Naive B cell (primary cell): ENCODE measurements around the gene GRID1. TPM values are rescaled to one million over a fixed set of nuclear protein-coding genes. Genes with fewer than 3 reads are reported as not detected.

Experiments used
- ATAC-seq, 2 donors: fragments of 150-1000 bp; cut with Tn5 transposase; 2 replicates each; pipeline ENCODE4 v1.10.0; 2021; ENCODE audit warnings: low read depth in 2 of 2, mild to moderate bottlenecking in 2 of 2, moderate library complexity in 2 of 2
- DNase-seq: peaks from one replicate; pipeline ENCODE4 v3.0.0; 2022
- H3K27ac Mint-ChIP-seq, 6 donors: one replicate each; pipeline ENCODE4 v1.8.0; 2020 to 2022; ENCODE audit warnings: mild to moderate bottlenecking in 6 of 6, mixed read lengths in 6 of 6, moderate library complexity in 5 of 6, inconsistent platforms in 2 of 6
- H3K27me3 Mint-ChIP-seq, 3 donors: one replicate each; pipeline ENCODE4 v1.8.0; 2021 to 2022; ENCODE audit warnings: mixed read lengths in 3 of 3, mild to moderate bottlenecking in 1 of 3
- H3K36me3 Mint-ChIP-seq, 2 donors: one replicate each; pipeline ENCODE4 v1.8.0; 2020 to 2022; ENCODE audit warnings: mixed read lengths in 2 of 2, inconsistent platforms in 1 of 2, mild to moderate bottlenecking in 1 of 2
- H3K4me1 Mint-ChIP-seq, 3 donors: one replicate each; pipeline ENCODE4 v1.8.0; 2020 to 2022; ENCODE audit warnings: mixed read lengths in 3 of 3, inconsistent platforms in 1 of 3, mild to moderate bottlenecking in 1 of 3, moderate library complexity in 1 of 3
- H3K4me3 Mint-ChIP-seq, 8 donors: one replicate each; pipeline ENCODE4 v1.8.0; 2020 to 2022; ENCODE audit warnings: mild to moderate bottlenecking in 8 of 8, mixed read lengths in 8 of 8, moderate library complexity in 8 of 8, inconsistent platforms in 2 of 8
- H3K9me3 Mint-ChIP-seq, 7 donors: one replicate each; pipeline ENCODE4 v1.8.0; 2020 to 2022; ENCODE audit warnings: mixed read lengths in 7 of 7, mild to moderate bottlenecking in 5 of 7, inconsistent platforms in 2 of 7, moderate library complexity in 1 of 7
- polyA plus RNA-seq, 6 donors: library from polyadenylated mRNA; unstranded; fragments of 300-500 nt; fragmentation: Illumina TruSeq; gene quantifications; one replicate each; pipeline ENCODE4 v1.2.3, GENCODE V29; 2021; ENCODE audit warnings: low read depth in 6 of 6

The GRID1 gene
- polyA plus RNA-seq, 6 donors from 2014 or later, result not detected

GRCh38 chr10:86003201-86003621 lies 363.4 kb downstream of the GRID1 start:
- Mint-ChIP-seq H3K4me1 (no peaks in the 10 kb centered on the region), H3K36me3 (no peaks in the 10 kb centered on the region), H3K4me3 (no peak overlapping the region), H3K9me3 (peaks cover 0 to 9% (median 0%) of the 10 kb centered on the region in 7 donors), H3K27ac (no peak overlapping the region), H3K27me3 (peaks cover 20 to 41% (median 39%) of the 10 kb centered on the region in 3 donors)
- no peak for DNase-seq
- ATAC-seq, result no peak

GRCh38 chr10:86001521-86001920 lies 365.1 kb downstream of the GRID1 start:
- Mint-ChIP-seq H3K4me1 (no peaks in the 10 kb centered on the region), H3K27me3 (peaks cover 13 to 41% (median 39%) of the 10 kb centered on the region in 3 donors), H3K4me3 (no peak overlapping the region), H3K27ac (no peak overlapping the region), H3K9me3 (peaks cover 0 to 15% (median 5%) of the 10 kb centered on the region in 7 donors), H3K36me3 (no peaks in the 10 kb centered on the region)
- no peak for DNase-seq
- ATAC-seq, result no peak

GRCh38 chr10:85997544-85997943 lies 369.1 kb downstream of the GRID1 start:
- no peaks in the 10 kb centered on the region for H3K4me1 Mint-ChIP-seq
- DNase-seq (no peak), ATAC-seq (no peak)
- no peaks in the 10 kb centered on the region for H3K36me3 Mint-ChIP-seq
- H3K27ac Mint-ChIP-seq, result no peak overlapping the region
- peaks cover 11 to 33% (median 13%) of the 10 kb centered on the region in 3 donors for H3K27me3 Mint-ChIP-seq
- peaks cover 0 to 15% (median 5%) of the 10 kb centered on the region in 7 donors for H3K9me3 Mint-ChIP-seq
- H3K4me3 Mint-ChIP-seq, result no peak overlapping the region

- H3K27ac Mint-ChIP-seq, result no peak overlapping the region
- DNase-seq, result no peak
- H3K4me3 Mint-ChIP-seq, result no peak overlapping the region
- no peak for ATAC-seq
- H3K27me3 Mint-ChIP-seq, result peaks cover 0 to 23% (median 8%) of the 10 kb centered on the region in 3 donors
- peaks cover 0 to 15% (median 5%) of the 10 kb centered on the region in 7 donors for H3K9me3 Mint-ChIP-seq
- no peaks in the 10 kb centered on the region for H3K36me3 Mint-ChIP-seq
- H3K4me1 Mint-ChIP-seq, result no peaks in the 10 kb centered on the region
Observed at GRCh38 chr10:85995791-85996190, 370.8 kb downstream of the GRID1 start.

GRCh38 chr10:85993840-85994507 lies 372.6 kb downstream of the GRID1 start:
- Mint-ChIP-seq H3K27me3 (peaks cover 1 to 24% (median 8%) of the 10 kb centered on the region in 3 donors), H3K4me3 (no peak overlapping the region), H3K9me3 (peaks cover 0 to 6% (median 4%) of the 10 kb centered on the region in 7 donors), H3K36me3 (no peaks in the 10 kb centered on the region), H3K27ac (peak overlapping the region in 1 of 6 donors; percentile 52), H3K4me1 (no peaks in the 10 kb centered on the region)
- ATAC-seq (no peak), DNase-seq (no peak)

- peak overlapping the region in 1 of 6 donors; percentile 22 for H3K27ac Mint-ChIP-seq
- H3K36me3 Mint-ChIP-seq, result no peaks in the 10 kb centered on the region
- H3K4me3 Mint-ChIP-seq, result no peak overlapping the region
- H3K4me1 Mint-ChIP-seq, result no peaks in the 10 kb centered on the region
- DNase-seq (no peak), ATAC-seq (no peak)
- H3K27me3 Mint-ChIP-seq, result peaks cover 8 to 26% (median 10%) of the 10 kb centered on the region in 3 donors
- H3K9me3 Mint-ChIP-seq, result peaks cover 0 to 8% (median 4%) of the 10 kb centered on the region in 7 donors
Observed at GRCh38 chr10:85993140-85993539, 373.5 kb downstream of the GRID1 start.

- DNase-seq (no peak), ATAC-seq (no peak)
- Mint-ChIP-seq H3K27ac (no peak overlapping the region), H3K4me1 (no peaks in the 10 kb centered on the region), H3K36me3 (no peaks in the 10 kb centered on the region), H3K27me3 (peaks cover 8 to 29% (median 18%) of the 10 kb centered on the region in 3 donors), H3K9me3 (peaks cover 0 to 6% (median under 1%) of the 10 kb centered on the region in 7 donors), H3K4me3 (no peak overlapping the region)
Observed at GRCh38 chr10:85992324-85992723, 374.3 kb downstream of the GRID1 start.

GRCh38 chr10:85986777-85987176 lies 379.8 kb downstream of the GRID1 start:
- H3K36me3 Mint-ChIP-seq, result no peaks in the 10 kb centered on the region
- no peak overlapping the region for H3K27ac Mint-ChIP-seq
- peaks cover 4 to 35% (median 27%) of the 10 kb centered on the region in 3 donors for H3K27me3 Mint-ChIP-seq
- H3K4me1 Mint-ChIP-seq, result no peaks in the 10 kb centered on the region
- ATAC-seq, result no peak
- no peak overlapping the region for H3K4me3 Mint-ChIP-seq
- peaks cover 0 to 4% (median 0%) of the 10 kb centered on the region in 7 donors for H3K9me3 Mint-ChIP-seq
- no peak for DNase-seq

GRCh38 chr10:85983051-85983450 lies 383.5 kb downstream of the GRID1 start:
- no peak for DNase-seq
- peaks cover 4 to 32% (median 30%) of the 10 kb centered on the region in 3 donors for H3K27me3 Mint-ChIP-seq
- H3K9me3 Mint-ChIP-seq, result peaks cover 0 to 4% (median 0%) of the 10 kb centered on the region in 7 donors
- H3K36me3 Mint-ChIP-seq, result no peaks in the 10 kb centered on the region
- ATAC-seq, result no peak
- no peak overlapping the region for H3K4me3 Mint-ChIP-seq
- H3K4me1 Mint-ChIP-seq, result no peaks in the 10 kb centered on the region
- no peak overlapping the region for H3K27ac Mint-ChIP-seq

- Mint-ChIP-seq H3K4me3 (no peak overlapping the region), H3K9me3 (peaks cover 0 to 4% (median 0%) of the 10 kb centered on the region in 7 donors), H3K4me1 (no peaks in the 10 kb centered on the region), H3K36me3 (no peaks in the 10 kb centered on the region), H3K27ac (no peak overlapping the region), H3K27me3 (peaks cover 4 to 28% (median 25%) of the 10 kb centered on the region in 3 donors)
- DNase-seq (no peak), ATAC-seq (no peak)
Observed at GRCh38 chr10:85979598-85979997, 387.0 kb downstream of the GRID1 start.

- Mint-ChIP-seq H3K4me1 (no peaks in the 10 kb centered on the region), H3K27ac (peak overlapping the region in 1 of 6 donors; percentile 20), H3K27me3 (peaks cover 0 to 22% (median 19%) of the 10 kb centered on the region in 3 donors), H3K36me3 (no peaks in the 10 kb centered on the region), H3K9me3 (peaks cover 0 to under 1% (median 0%) of the 10 kb centered on the region in 7 donors), H3K4me3 (no peak overlapping the region)
- ATAC-seq (no peak), DNase-seq (no peak)
Observed at GRCh38 chr10:85978566-85979358, 387.8 kb downstream of the GRID1 start.

GRCh38 chr10:85977642-85978041 lies 389.0 kb downstream of the GRID1 start:
- no peaks in the 10 kb centered on the region for H3K36me3 Mint-ChIP-seq
- no peaks in the 10 kb centered on the region for H3K9me3 Mint-ChIP-seq
- H3K27me3 Mint-ChIP-seq, result peaks cover 0 to 19% (median 17%) of the 10 kb centered on the region in 3 donors
- ATAC-seq, result no peak
- no peaks in the 10 kb centered on the region for H3K4me1 Mint-ChIP-seq
- H3K4me3 Mint-ChIP-seq, result no peak overlapping the region
- peak overlapping the region in 1 of 6 donors; percentile 3 for H3K27ac Mint-ChIP-seq
- DNase-seq, result no peak

GRCh38 chr10:85976267-85976793 lies 390.3 kb downstream of the GRID1 start:
- peaks cover 0 to 10% (median 7%) of the 10 kb centered on the region in 7 donors for H3K9me3 Mint-ChIP-seq
- H3K36me3 Mint-ChIP-seq, result peaks cover 0 to 4% of the 10 kb centered on the region in 2 donors
- DNase-seq (no peak), ATAC-seq (no peak)
- H3K27me3 Mint-ChIP-seq, result peaks cover 0 to 10% (median 9%) of the 10 kb centered on the region in 3 donors
- no peak overlapping the region for H3K4me3 Mint-ChIP-seq
- H3K27ac Mint-ChIP-seq, result no peak overlapping the region
- no peaks in the 10 kb centered on the region for H3K4me1 Mint-ChIP-seq
